ENCODE measurements around the gene TRIM47.
"Not testable (repeated sequence)": the region's sequence is repeated elsewhere in the genome, so short reads cannot be mapped to it uniquely, and the experiment has no call there.

DNA sequence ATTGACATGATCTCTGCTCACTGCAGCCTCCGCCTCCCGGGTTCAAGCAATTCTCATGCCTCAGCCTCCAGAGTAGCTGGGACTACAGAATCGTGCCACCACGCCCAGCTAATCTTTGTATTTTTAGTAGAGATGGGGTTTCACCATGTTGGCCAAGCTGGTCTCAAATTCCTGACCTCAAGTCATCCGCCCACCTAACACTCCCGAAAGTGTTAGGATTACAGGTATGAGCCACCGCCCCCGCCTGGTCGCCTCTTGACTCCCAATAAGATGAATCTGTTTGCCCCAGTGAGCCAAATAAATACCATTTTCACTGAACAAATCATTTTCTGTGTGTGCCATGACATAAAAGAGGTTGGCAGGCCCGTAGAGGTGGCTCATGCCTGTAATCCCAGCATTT, 19.0 kb downstream of the TRIM47 start:
- TF ChIP-seq, protein P1, sequence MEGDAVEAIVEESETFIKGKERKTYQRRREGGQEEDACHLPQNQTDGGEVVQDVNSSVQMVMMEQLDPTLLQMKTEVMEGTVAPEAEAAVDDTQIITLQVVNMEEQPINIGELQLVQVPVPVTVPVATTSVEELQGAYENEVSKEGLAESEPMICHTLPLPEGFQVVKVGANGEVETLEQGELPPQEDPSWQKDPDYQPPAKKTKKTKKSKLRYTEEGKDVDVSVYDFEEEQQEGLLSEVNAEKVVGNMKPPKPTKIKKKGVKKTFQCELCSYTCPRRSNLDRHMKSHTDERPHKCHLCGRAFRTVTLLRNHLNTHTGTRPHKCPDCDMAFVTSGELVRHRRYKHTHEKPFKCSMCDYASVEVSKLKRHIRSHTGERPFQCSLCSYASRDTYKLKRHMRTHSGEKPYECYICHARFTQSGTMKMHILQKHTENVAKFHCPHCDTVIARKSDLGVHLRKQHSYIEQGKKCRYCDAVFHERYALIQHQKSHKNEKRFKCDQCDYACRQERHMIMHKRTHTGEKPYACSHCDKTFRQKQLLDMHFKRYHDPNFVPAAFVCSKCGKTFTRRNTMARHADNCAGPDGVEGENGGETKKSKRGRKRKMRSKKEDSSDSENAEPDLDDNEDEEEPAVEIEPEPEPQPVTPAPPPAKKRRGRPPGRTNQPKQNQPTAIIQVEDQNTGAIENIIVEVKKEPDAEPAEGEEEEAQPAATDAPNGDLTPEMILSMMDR (IDR thresholded peaks at IDR 0.05; ENCODE audit: low read depth, low read length) = not testable (repeated sequence)
- TF ChIP-seq, protein P2, sequence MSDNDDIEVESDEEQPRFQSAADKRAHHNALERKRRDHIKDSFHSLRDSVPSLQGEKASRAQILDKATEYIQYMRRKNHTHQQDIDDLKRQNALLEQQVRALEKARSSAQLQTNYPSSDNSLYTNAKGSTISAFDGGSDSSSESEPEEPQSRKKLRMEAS (IDR thresholded peaks at IDR 0.05; ENCODE audit: low read depth, low read length) = not testable (repeated sequence)
- TF ChIP-seq MYC (IDR thresholded peaks at IDR 0.05; ENCODE audit: low read depth, low read length); POLR2A (IDR thresholded peaks at IDR 0.05; ENCODE audit: extremely low read depth, insufficient read length): not testable (repeated sequence)

Measured in NB4 (cell line).